ENCODE measurements around the gene PARD3. TPM values are rescaled to one million over a fixed set of nuclear protein-coding genes. Genes with fewer than 3 reads are reported as not detected.

Gene PARD3
- polyA plus RNA-seq, 4 donors, result 64.9 to 85.2 (median 73.4) TPM

DNA sequence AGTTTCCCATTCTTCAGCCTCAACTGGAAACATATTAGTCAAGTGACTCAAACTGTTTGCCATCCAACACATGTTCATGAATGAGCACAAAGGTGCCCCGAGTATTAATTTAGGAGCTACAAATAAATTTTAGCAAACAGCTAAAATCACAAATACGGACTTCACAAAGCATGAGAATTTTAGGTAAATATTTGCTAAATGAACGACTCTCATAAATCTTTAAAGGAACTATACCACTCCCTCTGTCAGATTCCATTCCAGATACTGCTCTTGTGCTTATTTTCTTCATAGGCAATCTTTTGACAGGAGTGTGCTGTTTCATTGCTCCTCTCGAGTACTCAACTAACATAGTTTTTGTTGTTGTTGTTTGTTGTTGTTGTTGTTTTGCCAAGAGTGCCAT lies 330.9 kb downstream of the PARD3 start:
- DNase-seq (ENCODE audit: low read depth in 4 of 4, low spot score in 2 of 4), result no peak

- no peak for DNase-seq (ENCODE audit: low read depth in 4 of 4, low spot score in 2 of 4)
These were observed 334.8 kb downstream of the PARD3 start for GRCh38 chr10:34480345-34480744.

DNA sequence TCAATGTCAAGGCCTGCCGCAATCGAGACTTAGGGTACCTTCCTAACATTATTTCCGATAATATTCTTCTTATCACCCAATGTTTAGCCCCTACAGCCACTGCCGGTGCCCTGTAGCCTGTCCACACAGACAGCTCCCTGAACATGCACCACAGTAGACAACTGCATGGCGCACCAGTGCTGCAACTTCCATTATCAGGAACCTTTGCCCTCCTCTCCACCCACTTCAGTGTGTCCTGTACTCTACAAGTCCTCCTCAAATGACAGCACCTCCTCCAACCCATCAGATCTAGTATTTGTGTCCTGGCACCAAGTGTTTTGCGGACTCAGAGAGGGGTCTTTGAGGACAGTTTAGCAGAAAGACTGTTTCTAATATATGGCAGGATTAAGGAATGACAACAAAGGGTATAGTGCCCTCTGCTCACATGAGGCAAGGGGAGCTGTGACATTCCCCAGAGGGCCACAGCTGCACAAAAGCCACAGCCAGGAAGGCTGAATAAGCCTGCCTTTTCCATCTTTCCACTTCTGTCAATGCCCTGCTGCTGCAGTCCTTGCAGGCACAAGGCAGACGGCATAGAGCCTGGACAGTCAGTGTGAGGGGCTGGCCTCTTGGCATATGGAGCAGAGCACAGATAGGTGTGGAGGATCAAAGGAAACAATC lies 335.4 kb downstream of the PARD3 start:
- DNase-seq (ENCODE audit: low read depth in 4 of 4, low spot score in 2 of 4), result no peak

- no peak for DNase-seq (ENCODE audit: low read depth in 4 of 4, low spot score in 2 of 4)
These were observed 337.8 kb downstream of the PARD3 start for GRCh38 chr10:34477249-34477648.

DNA sequence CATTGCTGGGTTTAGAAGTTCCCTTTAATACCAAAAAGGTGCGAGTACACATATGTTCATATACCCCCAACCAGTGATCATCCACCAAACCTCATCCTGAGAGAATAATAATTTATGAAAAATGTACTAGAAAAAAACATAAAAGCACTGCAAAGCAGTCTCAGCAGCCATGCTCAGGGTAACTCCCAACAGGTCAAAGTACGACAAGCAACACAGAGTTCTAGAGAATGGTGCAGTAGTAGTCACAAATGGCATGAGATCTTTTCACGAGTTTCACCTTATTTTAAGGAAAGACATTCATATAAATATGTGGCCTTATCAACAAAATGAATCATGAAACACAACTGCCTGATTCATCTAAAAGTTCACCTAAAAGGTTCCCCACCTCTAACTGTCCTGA lies 338.5 kb downstream of the PARD3 start:
- no peak for DNase-seq (ENCODE audit: low read depth in 4 of 4, low spot score in 2 of 4)

GRCh38 chr10:34475786-34476185 lies 339.3 kb downstream of the PARD3 start:
- no peak for DNase-seq (ENCODE audit: low read depth in 4 of 4, low spot score in 2 of 4)

DNA sequence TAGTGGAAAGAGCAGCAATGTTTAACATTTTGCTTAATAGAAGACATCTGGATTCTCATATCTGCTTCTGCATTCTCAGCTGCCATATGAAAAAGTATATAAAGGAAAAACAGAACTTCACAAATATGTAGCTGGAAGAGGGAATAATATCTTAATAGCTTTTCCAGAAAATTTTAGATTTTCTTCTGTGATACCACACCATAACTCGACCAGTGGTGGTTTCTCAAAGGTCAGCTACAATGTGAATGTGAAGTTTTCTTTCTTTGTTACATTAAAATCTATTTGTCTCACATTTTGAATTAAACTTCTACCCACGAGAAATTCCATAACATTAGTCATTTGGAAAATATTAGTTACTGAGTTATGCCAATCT lies 339.8 kb downstream of the PARD3 start:
- DNase-seq (ENCODE audit: low read depth in 4 of 4, low spot score in 2 of 4), result no peak

DNA sequence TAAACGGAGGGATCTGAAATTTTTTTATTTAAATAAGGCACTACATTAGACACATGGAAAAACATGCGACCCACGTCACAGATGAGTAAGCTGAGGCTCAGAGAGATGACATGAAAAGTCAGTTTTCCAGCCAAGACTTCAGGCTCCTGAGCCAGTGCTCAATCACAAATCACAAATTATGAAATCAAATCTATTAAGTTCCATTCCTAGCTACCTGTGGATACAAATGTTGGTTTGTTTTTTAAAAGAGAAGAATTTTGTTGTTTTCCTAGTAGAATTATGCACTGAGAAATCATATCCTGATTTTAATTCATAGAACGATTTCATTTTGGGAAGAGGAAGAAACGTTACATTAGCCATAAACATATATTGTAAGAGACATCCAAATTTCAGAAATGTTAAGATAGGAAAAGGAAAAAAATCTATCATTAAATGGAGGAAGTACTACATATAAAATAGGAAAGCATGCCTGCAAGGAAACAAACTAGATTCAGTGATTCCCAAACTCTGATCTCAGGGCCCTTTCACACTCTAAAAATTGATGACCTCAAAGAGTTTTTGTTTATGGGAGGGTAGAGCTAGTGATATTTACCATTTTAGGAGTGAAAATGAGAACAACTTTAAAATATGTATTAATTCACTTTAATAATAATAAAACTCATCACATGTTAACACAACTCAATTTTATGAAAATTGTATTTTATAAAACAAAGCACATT lies 340.4 kb downstream of the PARD3 start:
- DNase-seq (ENCODE audit: low read depth in 4 of 4, low spot score in 2 of 4), result no peak

DNA sequence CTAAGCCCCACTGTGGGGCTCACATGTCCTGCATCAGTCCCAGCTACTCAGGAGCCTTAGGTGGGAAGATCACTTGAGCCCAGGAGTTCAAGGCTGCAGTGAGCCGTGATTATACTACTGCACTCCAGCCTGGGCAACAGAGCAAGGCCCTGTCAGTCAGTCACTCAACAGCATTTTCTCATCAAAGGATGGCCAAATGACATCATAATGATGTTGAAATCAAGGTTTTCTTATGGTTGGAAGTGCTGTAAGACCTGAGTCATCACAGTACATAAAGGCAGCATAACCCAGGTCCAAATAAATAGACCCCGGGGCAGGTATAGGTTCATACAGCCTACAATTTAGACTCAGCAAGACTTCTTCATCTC lies 341.1 kb downstream of the PARD3 start:
- no peak for DNase-seq (ENCODE audit: low read depth in 4 of 4, low spot score in 2 of 4)

DNA sequence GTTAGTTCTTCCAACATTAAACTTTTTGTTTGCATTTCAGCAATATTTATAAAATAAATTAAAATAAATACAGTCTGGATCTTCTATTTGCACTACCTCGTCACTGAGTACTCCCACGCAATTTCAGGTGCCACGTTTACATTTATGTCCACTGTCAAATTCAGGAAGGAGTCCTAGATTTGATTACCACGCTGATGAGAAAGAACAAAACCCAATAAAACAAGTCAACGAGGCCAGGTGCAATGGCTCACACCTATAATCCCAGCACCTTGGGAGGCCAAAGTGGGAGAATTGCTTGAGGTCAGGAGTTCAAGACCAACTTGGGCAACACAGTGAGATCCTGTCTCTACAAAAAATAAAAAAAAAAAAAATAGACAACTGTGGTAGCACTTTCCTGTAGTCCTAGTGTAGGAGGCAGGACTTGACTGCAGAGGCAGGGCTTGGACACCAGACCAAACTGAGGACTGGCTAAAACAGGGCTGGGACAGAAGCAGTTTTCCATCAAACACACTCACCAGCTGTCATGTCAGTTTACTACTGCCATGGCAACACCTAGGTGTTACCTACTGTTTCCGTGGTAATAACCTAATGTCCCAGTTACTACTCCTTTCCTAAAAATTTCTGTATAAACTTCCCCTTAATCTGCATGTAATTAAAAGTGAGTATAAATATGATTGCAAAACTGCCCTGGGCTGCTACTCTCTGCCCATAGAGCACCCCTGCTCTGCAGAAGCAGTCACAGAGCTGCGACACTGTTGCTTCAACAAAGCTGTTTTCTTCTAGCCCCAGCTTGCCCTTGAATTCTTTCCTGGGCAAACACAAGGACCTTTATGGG lies 341.7 kb downstream of the PARD3 start:
- DNase-seq (ENCODE audit: low read depth in 4 of 4, low spot score in 2 of 4), result no peak

- no peak for DNase-seq (ENCODE audit: low read depth in 4 of 4, low spot score in 2 of 4)
These were observed 344.8 kb downstream of the PARD3 start for GRCh38 chr10:34470307-34470706.

- DNase-seq (ENCODE audit: low read depth in 4 of 4, low spot score in 2 of 4), result no peak
These were observed 345.6 kb downstream of the PARD3 start for GRCh38 chr10:34469446-34469845.

GRCh38 chr10:34467902-34468301 lies 347.2 kb downstream of the PARD3 start:
- no peak for DNase-seq (ENCODE audit: low read depth in 4 of 4, low spot score in 2 of 4)

- DNase-seq (ENCODE audit: low read depth in 4 of 4, low spot score in 2 of 4), result no peak
These were observed 347.7 kb downstream of the PARD3 start for GRCh38 chr10:34467364-34467763.

DNA sequence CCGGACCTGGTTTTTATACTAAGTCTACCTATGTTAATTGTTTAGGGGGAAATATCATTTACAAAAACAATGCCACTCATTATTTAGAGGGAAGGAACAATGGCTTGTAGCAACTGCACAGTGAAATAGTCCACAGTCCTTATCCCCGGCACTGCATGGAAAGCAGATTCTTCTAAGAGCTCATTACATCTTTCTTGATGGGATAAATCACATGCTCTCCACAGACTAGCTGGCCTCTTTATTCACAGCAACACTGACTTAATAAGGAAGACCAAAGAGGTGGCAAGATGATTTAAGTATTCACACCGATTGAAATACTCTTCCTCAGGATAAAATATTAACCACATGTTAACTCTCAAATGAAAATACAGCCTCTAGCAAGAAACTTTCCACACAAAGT lies 349.4 kb downstream of the PARD3 start:
- no peak for DNase-seq (ENCODE audit: low read depth in 4 of 4, low spot score in 2 of 4)

GRCh38 chr10:34464591-34464990 lies 350.5 kb downstream of the PARD3 start:
- no peak for DNase-seq (ENCODE audit: low read depth in 4 of 4, low spot score in 2 of 4)

- no peak for DNase-seq (ENCODE audit: low read depth in 4 of 4, low spot score in 2 of 4)
These were observed 351.1 kb downstream of the PARD3 start for GRCh38 chr10:34464000-34464399.

DNA sequence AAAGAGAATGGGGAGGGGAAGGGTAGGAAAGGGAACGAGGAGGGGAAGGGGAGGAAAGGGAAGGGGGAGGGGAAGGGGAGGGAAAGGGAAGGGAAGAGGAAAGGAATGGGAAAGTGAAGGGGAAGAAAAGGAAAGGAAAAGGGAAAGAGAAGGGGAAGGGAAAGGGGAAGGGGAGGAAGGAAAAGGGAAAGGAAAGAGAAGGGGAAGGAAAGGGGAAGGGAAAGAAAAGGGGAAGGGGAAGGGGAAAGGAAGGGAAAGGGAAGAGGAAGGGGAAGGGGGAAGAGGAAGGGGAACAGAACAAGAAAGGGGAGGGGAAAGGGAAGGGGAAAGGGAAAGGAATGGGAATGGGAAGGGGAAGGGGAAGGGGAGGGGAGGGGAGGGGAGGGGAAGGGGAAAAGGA lies 352.1 kb downstream of the PARD3 start:
- DNase-seq (ENCODE audit: low read depth in 4 of 4, low spot score in 2 of 4), result no peak

GRCh38 chr10:34462056-34462455 lies 353.0 kb downstream of the PARD3 start:
- DNase-seq (ENCODE audit: low read depth in 4 of 4, low spot score in 2 of 4), result no peak

GRCh38 chr10:34454590-34455261 lies 360.4 kb downstream of the PARD3 start:
- DNase-seq (ENCODE audit: low read depth in 4 of 4, low spot score in 2 of 4), result no peak

DNA sequence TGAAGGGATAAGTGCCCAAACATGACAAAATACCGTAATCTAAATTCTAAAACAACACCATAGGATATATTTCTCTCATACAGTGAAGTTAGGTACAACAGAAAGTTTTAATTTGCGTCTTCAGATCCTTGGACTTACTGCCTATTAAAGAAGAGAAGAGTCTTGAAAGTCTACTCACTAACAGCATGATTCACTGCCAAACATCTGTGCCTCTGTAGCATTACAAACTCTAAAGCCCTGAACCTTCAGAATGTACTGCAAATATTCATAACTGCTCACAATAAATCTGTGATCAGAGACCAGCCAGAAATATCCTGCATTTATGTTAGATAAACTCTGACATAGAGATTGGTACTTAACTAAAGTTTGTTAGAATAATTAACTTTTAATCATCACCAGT lies 365.3 kb downstream of the PARD3 start:
- DNase-seq (ENCODE audit: low read depth in 4 of 4, low spot score in 2 of 4), result no peak
